Ishikawa (cell line): ENCODE results near the gene IFI27L2.

ENCODE experiments used
- EGR1 ChIP-seq: IDR thresholded peaks from 2 replicates; pipeline ENCODE4 v1.6.1; 2012
- EP300 ChIP-seq: IDR thresholded peaks from 2 replicates; pipeline ENCODE4 v1.6.1; 2012; ENCODE audit warnings: borderline replicate concordance
- MAX ChIP-seq: IDR thresholded peaks from 2 replicates; pipeline ENCODE4 v1.6.1; 2012
- REST ChIP-seq: IDR thresholded peaks from 2 replicates; pipeline ENCODE4 v1.6.1; 2012; ENCODE audit warnings: low read depth, mild to moderate bottlenecking
- YY1 ChIP-seq: IDR thresholded peaks from 2 replicates; pipeline ENCODE4 v1.6.1; 2012; ENCODE audit warnings: low read depth

GRCh38 chr14:94077823-94078222 lies 51.6 kb downstream of the IFI27L2 start:
- TF ChIP-seq YY1 (no peak), EP300 (no peak), EGR1 (no peak), REST (no peak), MAX (no peak)
